ENCODE results near the gene SNAPC1. TPM values are rescaled to one million over a fixed set of nuclear protein-coding genes. Genes with fewer than 3 reads are reported as not detected.

The SNAPC1 gene
- total RNA-seq, 1 experiment from 2014 or later: 8.6 TPM

GRCh38 chr14:61765225-61765943 is 3.2 kb downstream of the SNAPC1 start:
- no peaks in the 10 kb centered on the region for H3K9me3 ChIP-seq (ENCODE audit: control insufficient read depth, insufficient read depth, low read depth, low read length)
- no TSS peak for BruUV-seq (replicated peaks)
- H3K36me3 ChIP-seq (ENCODE audit: control insufficient read depth, insufficient read depth, low read length): peaks cover 10% of the 10 kb centered on the region
- H3K4me3 ChIP-seq (ENCODE audit: low read depth in 2 of 2, low read length in 2 of 2): peak overlapping the region; percentile 76 to 78
- POLR2A ChIA-PET: interaction anchor here (0.5 kb wide), 1 partner anchor 8 kb away, joined by 5 read pairs; no protein-coding TSS in a partner anchor
- H3K27ac ChIP-seq (ENCODE audit: low read length): peak overlapping the region; percentile 69
- intact Hi-C loops (cut with micrococcal nuclease; ENCODE audit: unreplicated experiment): no loop called here
- ATAC-seq (no peak), DNase-seq (ENCODE audit: low read depth, low spot score) (no peak)
- H3K4me1 ChIP-seq (ENCODE audit: control insufficient read depth, insufficient read depth, low read length): peaks cover 5% of the 10 kb centered on the region; the same call in 1 of the 2 replicates
- H3K27me3 ChIP-seq (ENCODE audit: control insufficient read depth, insufficient read depth, low read length): no peaks in the 10 kb centered on the region
- in situ Hi-C loops (cut with HindIII; ENCODE audit: low pct_unique_long_range_greater_than_20kb, low sequenced_read_pairs): no loop called here
- CTCF ChIA-PET: no interaction called here
- TF ChIP-seq TCF7L2 (IDR thresholded peaks at IDR 0.05; ENCODE audit: low read depth, low read length) (0 out of 2 replicates have a peak, but pooled peaks have one; percentile 22), CTCF (IDR thresholded peaks at IDR 0.05) (no peak)

- TF ChIP-seq SIN3A (IDR thresholded peaks at IDR 0.05; ENCODE audit: borderline replicate concordance, insufficient read depth, low read depth, low read length): no peak
- no peak for TF ChIP-seq REST (IDR thresholded peaks at IDR 0.05; ENCODE audit: insufficient read depth in 1 of 2, low read depth in 2 of 2, low read length in 1 of 2)
- TF ChIP-seq CTCF (IDR thresholded peaks at IDR 0.05): no peak
- no peak for TF ChIP-seq TCF7L2 (IDR thresholded peaks at IDR 0.05; ENCODE audit: low read depth, low read length)
- no peak for TF ChIP-seq POLR2AphosphoS5 (IDR thresholded peaks at IDR 0.05; ENCODE audit: low read depth, low read length)
- Histone ChIP-seq H3K4me1 (ENCODE audit: control insufficient read depth, insufficient read depth, low read length) (peaks cover 5% of the 10 kb centered on the region; the same call in 1 of the 2 replicates), H3K27ac (ENCODE audit: low read length) (no peak overlapping the region), H3K4me3 (ENCODE audit: low read depth in 2 of 2, low read length in 2 of 2) (peak overlapping the region in 1 of 2 experiments; percentile 8; a peak in 1 of 4 replicates), H3K9me3 (ENCODE audit: control insufficient read depth, insufficient read depth, low read depth, low read length) (no peaks in the 10 kb centered on the region), H3K36me3 (ENCODE audit: control insufficient read depth, insufficient read depth, low read length) (peaks cover 10% of the 10 kb centered on the region), H3K27me3 (ENCODE audit: control insufficient read depth, insufficient read depth, low read length) (no peaks in the 10 kb centered on the region)
- DNase-seq (ENCODE audit: low read depth, low spot score) (no peak), ATAC-seq (no peak)
- no TSS peak for BruUV-seq (replicated peaks)
- in situ Hi-C loops (cut with HindIII; ENCODE audit: low pct_unique_long_range_greater_than_20kb, low sequenced_read_pairs): no loop called here
- ChIA-PET POLR2A (no interaction called here), CTCF (no interaction called here)
- intact Hi-C loops (cut with micrococcal nuclease; ENCODE audit: unreplicated experiment): no loop called here
Observed at GRCh38 chr14:61766151-61766550, 3.9 kb downstream of the SNAPC1 start.
